ENCODE data around the gene GJA9.

GRCh38 chr1:38826262-38826661, 55.1 kb downstream of the GJA9 start:
- TF ChIP-seq CTCF (IDR thresholded peaks at IDR 0.05): no peak
- no peak for TF ChIP-seq POLR2A (IDR thresholded peaks at IDR 0.05)

All from right lobe of liver (tissue), 4 donors.